ENCODE measurements around the gene NEMP1. TPM values are rescaled to one million over a fixed set of nuclear protein-coding genes. Genes with fewer than 3 reads are reported as not detected.

The NEMP1 gene
- total and polyA plus RNA-seq, 2 of the 8 experiments (the other 6 are each of a cell fraction or from before 2014, with no cell fraction given): 30.1 to 43.2 TPM

DNA sequence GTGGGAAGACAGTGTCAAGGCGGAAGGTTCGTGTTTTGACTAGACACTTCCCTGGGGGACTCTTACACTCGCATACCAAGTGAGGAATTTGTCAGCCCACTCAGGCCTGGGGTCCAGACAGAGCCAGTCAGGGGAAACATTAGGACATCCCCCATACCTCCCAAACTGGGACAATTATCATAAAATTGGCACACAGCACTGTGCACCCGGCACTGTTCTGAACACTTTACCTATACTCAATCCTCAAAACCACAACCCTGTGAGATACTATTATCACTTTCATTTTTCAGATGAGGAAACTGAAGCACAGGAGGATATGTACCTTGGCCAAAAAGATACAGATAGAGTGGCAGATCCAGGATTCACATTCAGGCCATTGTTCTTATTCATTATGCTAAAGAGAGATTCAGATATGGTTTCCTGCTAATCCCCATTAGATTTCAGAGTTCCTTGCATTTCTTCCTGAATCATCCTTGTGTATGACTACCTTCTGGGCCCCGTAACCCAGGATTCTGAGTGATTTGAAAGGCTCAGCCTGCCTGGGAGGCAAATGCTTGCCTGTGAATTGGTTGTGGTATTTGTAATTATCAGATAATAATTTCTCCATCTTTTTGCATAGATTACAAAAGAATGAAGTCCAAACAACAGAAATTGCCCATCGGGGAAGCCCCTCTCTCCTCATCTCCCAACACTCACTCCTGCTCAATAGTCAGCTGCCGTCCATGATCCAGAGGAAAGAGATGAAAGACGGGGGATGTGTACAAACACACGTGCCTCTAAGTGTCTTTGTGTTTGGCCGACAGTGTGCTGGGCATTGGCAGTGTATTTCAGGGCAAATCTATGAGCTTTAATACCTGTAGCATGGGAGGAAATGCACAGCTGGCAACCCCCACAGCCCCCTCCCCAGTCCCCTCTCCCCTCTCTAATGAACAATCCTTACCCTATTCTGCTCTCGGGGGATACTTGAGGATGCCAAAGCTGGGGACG, 66.9 kb downstream of the NEMP1 start (continued):
- no peak for TF ChIP-seq CHD7 (IDR thresholded peaks at IDR 0.05; ENCODE audit: insufficient replicate concordance, low read length)
- TF ChIP-seq BACH1 (IDR thresholded peaks at IDR 0.05; ENCODE audit: low read length): no peak
- TF ChIP-seq GABPA (IDR thresholded peaks at IDR 0.05; ENCODE audit: borderline replicate concordance, insufficient read depth, low read length): no peak
- TF ChIP-seq YY1 (IDR thresholded peaks at IDR 0.05; ENCODE audit: low read depth, low read length): no peak
- no peak for TF ChIP-seq TBP (IDR thresholded peaks at IDR 0.05; ENCODE audit: low read depth, low read length)
- no peak for TF ChIP-seq HDAC2 (IDR thresholded peaks at IDR 0.05; ENCODE audit: borderline replicate concordance in 1 of 2, low read depth in 2 of 2, low read length in 2 of 2)
- no peak for TF ChIP-seq PHF8 (conservative IDR thresholded peaks at IDR 0.05; ENCODE audit: low read depth, low read length)
- no peak for TF ChIP-seq BRCA1 (IDR thresholded peaks at IDR 0.05; ENCODE audit: low read depth, low read length)
- TF ChIP-seq POU5F1 (IDR thresholded peaks at IDR 0.05; ENCODE audit: low read depth, low read length): no peak
